Mucosa of descending colon (tissue), 3 donors: ENCODE measurements around the gene SIMC1. TPM values are rescaled to one million over a fixed set of nuclear protein-coding genes. Genes with fewer than 3 reads are reported as not detected.
"Not testable (repeated sequence)": the region's sequence is repeated elsewhere in the genome, so short reads cannot be mapped to it uniquely, and the experiment has no call there.

ENCODE experiments used
- ATAC-seq: fragments of 200-7000 bp; cut with Tn5 transposase; one replicate; pipeline ENCODE4 v1.9.1; 2020; ENCODE audit warnings: mild to moderate bottlenecking, moderate library complexity
- DNase-seq, 3 donors: peaks; one replicate each; pipeline ENCODE4 v3.0.0-alpha.2; 2020
- H3K36me3 ChIP-seq: fragments of 200-600 bp; one replicate; pipeline ENCODE4 v1.8.0; 2021; ENCODE audit warnings: low read depth, mild to moderate bottlenecking
- H3K4me1 ChIP-seq: fragments of 200-600 bp; one replicate; pipeline ENCODE4 v1.8.0; 2021; ENCODE audit warnings: low read depth, mild to moderate bottlenecking
- H3K4me3 ChIP-seq: fragments of 200-600 bp; one replicate; pipeline ENCODE4 v1.8.0; 2021; ENCODE audit warnings: mild to moderate bottlenecking
- H3K9me3 ChIP-seq: fragments of 200-600 bp; one replicate; pipeline ENCODE4 v1.8.0; 2021; ENCODE audit warnings: mild to moderate bottlenecking
- intact Hi-C, 2 donors: fragments of 100-400 bp; cut with DNase I in 1 of 2; cut with micrococcal nuclease in 1 of 2; formaldehyde crosslinking; loops; one replicate each; pipeline versions ENCODE4 v1.11.0 to v1.11.1; 2022; cut with DNase I, micrococcal nuclease
- total RNA-seq, 3 donors: library from RNA; stranded (reverse); fragmentation: NEBNext Ultra II Directional in 2 of 3; extraction: Animal tissue kit (Norgen Biotek cat#: 25700) in 2 of 3; gene quantifications; one replicate each; pipeline versions ENCODE4 v1.2.1 to v1.2.4, GENCODE V29; 2021 to 2023
- donor health status: DM: no; HTN: no; CAD: no; lungs with moderate emphysema.
- donor health status: DM: no; HTN: no; CAD: no.
- donor health status: DM: no; HTN: yes; CAD: no.

The SIMC1 gene
- total RNA-seq, 3 donors from 2014 or later, result 22.5 to 26.7 (median 26.0) TPM

GRCh38 chr5:176216393-176216916, 21.8 kb upstream of the SIMC1 start:
- H3K9me3 ChIP-seq, H3K36me3 ChIP-seq, intact Hi-C loops, H3K4me3 ChIP-seq, H3K4me1 ChIP-seq: not testable (repeated sequence)
- DNase-seq (peak; percentile 90 to 97 (median 91)), ATAC-seq (peak; percentile 98)

GRCh38 chr5:176217188-176217729, 21.0 kb upstream of the SIMC1 start:
- H3K4me3 ChIP-seq, DNase-seq, H3K4me1 ChIP-seq, H3K9me3 ChIP-seq, ATAC-seq, intact Hi-C loops, H3K36me3 ChIP-seq: not testable (repeated sequence)

- intact Hi-C loops, ATAC-seq, H3K36me3 ChIP-seq, DNase-seq, H3K4me3 ChIP-seq, H3K4me1 ChIP-seq, H3K9me3 ChIP-seq: not testable (repeated sequence)
Measured at GRCh38 chr5:176217764-176218163, 20.5 kb upstream of the SIMC1 start.

- H3K4me3 ChIP-seq, H3K9me3 ChIP-seq, DNase-seq, intact Hi-C loops, H3K36me3 ChIP-seq, ATAC-seq, H3K4me1 ChIP-seq: not testable (repeated sequence)
Measured at GRCh38 chr5:176222006-176222405, 16.2 kb upstream of the SIMC1 start.

DNA sequence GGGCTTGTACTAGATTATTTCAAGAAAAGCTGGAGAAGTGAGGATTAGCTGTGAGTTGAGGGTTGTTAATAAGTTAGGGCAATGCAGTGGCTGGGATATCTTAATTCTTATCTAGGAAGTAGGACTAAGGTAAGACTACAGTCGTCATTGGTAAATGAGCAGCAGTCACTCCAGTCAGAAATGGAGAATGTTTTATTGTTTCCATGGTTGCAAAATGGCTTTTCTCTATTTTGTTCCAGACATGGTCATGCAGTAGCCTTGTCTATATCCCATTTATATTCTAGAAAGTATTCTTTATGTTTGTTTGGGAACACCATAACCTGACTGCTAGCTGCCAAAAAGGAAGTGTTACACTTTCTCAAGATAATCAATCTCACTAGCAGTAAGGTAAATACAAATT, 9.9 kb upstream of the SIMC1 start:
- DNase-seq, intact Hi-C loops, H3K36me3 ChIP-seq, H3K4me1 ChIP-seq, H3K9me3 ChIP-seq, H3K4me3 ChIP-seq: not testable (repeated sequence)
- peak; percentile 96 for ATAC-seq

DNA sequence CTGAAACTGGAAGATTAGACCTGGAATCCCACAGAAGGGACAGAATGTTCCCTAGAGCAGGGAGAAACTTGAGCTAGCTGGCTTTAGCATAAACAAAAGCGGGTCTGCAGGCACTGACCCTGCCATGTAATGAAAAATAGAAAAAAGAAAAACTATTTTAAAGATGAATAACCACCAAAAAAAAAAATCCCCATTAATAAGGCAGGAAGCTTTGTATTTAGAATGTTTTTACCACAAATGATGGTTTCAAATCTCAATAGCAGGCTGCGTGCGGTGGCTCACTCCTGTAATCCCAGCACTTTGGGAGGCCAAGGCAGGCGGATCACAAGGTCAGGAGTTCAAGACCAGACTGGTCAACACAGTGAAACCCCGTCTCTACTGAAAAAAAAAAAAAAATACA, 5.0 kb upstream of the SIMC1 start:
- DNase-seq, intact Hi-C loops, H3K36me3 ChIP-seq, H3K9me3 ChIP-seq, ATAC-seq, H3K4me3 ChIP-seq, H3K4me1 ChIP-seq: not testable (repeated sequence)

DNA sequence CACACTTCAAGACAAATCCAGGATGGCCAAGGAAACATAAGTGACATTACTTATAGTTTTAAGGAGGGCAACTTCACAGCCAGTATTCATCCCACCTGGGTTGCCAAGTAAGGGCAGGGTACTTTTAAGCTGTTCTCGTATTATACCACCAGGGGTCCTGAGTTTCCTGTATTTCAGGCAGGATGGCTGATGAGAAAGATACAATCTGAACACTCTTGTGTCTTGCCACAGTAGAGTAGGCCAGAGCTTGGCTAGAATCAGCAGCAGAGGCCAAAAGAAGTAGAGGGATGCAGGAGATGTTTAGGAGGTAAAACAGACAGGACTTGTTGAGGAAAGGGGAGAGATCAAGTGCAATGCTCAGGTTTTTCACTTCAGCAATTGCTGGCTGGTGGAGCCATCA, 3.1 kb upstream of the SIMC1 start:
- H3K36me3 ChIP-seq, intact Hi-C loops, H3K4me1 ChIP-seq, H3K4me3 ChIP-seq, H3K9me3 ChIP-seq: not testable (repeated sequence)
- ATAC-seq (peak; percentile 28), DNase-seq (peak in 1 of 3 donors; percentile 23)

DNA sequence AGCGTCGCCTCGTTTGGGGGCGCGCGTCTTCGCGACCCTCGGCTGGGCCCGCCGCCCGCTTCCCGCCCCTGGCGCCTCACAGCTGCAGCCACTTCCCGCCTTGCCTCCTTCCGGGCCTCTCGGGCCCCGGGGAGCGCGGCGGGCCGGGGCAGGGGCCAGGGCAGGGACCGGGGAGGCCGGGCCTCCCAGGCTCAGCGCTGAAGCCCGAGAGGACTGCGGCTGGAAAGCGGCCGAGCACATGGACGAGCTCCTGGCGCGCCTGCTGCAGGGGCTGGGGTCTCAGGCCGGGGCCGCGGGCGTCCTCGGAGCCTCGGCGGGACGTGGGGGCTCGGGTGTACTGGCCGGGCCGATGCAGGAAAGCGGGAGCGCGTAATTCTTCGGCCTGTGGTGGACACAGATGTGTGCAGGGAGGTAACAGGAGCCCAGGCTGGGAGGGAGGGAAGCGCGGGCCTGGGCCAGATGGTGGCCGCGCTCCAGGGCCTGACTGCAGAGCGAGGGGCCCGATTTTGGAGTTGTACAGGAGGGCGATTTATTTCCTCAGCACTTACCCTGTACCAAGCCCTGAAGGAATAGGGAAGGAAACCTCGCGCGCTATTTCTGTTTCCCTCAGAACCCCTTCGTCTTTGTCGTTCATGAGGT, 540 bp downstream of the SIMC1 start:
- H3K4me3 ChIP-seq, H3K4me1 ChIP-seq, H3K9me3 ChIP-seq, intact Hi-C loops, DNase-seq, H3K36me3 ChIP-seq: not testable (repeated sequence)
- peak; percentile 65 for ATAC-seq

DNA sequence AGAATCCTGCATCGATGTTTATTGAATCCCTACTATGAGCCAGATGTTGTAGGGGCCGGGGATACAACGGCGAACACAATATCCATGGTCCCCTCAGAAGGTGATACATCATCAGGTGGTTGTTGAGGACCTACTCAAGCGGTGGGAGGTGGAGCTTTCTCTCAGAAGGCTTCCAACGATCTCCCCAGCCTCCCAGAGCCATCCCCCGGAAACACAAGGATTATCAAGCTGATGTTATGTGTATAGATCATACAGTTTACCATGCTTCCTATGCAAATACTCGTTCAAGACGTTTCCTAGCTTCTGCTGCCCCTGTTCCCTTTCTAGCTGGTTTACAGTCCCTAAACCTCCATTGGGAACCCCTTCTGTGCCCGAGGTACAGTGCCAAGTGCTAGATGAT, 1.1 kb downstream of the SIMC1 start:
- DNase-seq, H3K9me3 ChIP-seq, H3K4me3 ChIP-seq, H3K36me3 ChIP-seq, H3K4me1 ChIP-seq, intact Hi-C loops: not testable (repeated sequence)
- ATAC-seq, result peak; percentile 42

DNA sequence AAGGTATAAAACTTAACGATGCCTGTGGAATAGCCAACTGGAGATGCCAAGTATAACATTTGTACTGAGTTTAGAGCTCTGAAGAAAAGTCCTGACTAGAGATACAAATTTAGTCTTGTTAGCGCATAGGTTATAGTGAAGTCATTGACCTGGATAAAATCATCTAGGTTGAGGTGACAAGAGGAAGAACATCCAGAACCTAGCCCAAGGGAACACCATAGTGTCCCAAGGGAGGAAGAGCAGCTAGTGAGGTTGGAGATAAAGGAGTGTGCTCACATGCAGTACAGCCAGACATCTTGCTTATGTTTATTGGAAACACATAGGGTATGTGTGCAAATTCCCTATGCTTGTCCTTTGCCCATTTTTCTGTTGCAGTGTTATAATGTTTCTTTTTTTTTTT, 6.1 kb downstream of the SIMC1 start:
- H3K36me3 ChIP-seq, DNase-seq, ATAC-seq, H3K4me1 ChIP-seq, intact Hi-C loops, H3K4me3 ChIP-seq, H3K9me3 ChIP-seq: not testable (repeated sequence)

- H3K36me3 ChIP-seq, H3K4me1 ChIP-seq, intact Hi-C loops, H3K9me3 ChIP-seq, DNase-seq, ATAC-seq, H3K4me3 ChIP-seq: not testable (repeated sequence)
Measured at GRCh38 chr5:176245074-176245473, 6.8 kb downstream of the SIMC1 start.

GRCh38 chr5:176245489-176245888, 7.3 kb downstream of the SIMC1 start:
- H3K36me3 ChIP-seq, H3K4me1 ChIP-seq, intact Hi-C loops, H3K9me3 ChIP-seq, DNase-seq, H3K4me3 ChIP-seq: not testable (repeated sequence)
- ATAC-seq, result peak; percentile 64

DNA sequence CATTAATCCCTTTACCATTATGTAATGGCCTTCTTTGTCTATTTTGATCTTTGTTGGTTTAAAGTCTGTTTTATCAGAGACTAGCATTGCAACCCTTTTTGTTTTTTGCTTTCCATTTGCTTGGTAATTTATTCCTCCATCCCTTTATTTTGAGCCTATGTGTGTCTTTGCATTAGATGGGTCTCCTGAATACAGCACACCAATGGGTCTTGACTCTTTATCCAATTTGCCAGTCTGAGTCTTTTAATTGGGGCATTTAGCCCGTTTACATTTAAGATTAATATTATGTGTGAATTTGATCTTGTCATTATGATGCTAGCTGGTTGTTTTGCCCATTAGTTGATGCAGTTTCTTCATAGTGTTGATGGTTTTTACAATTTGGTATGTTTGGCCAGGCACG, 12.5 kb downstream of the SIMC1 start:
- H3K9me3 ChIP-seq, ATAC-seq, H3K4me1 ChIP-seq, H3K4me3 ChIP-seq, DNase-seq, intact Hi-C loops, H3K36me3 ChIP-seq: not testable (repeated sequence)

DNA sequence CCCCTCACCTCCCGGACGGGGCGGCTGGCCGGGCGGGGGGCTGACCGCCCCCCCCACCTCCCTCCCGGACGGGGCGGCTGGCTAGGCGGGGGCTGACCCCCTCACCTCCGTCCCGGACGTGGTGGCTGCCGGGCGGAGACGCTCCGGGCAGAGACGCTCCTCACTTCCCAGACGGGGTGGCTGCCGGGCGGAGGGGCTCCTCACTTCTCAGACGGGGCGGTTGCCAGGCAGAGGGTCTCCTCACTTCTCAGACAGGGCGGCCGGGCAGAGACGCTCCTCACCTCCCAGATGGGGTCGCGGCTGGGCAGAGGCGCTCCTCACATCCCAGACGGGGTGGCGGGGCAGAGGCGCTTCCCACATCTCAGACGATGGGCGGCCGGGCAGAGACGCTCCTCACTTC, 13.9 kb downstream of the SIMC1 start:
- ATAC-seq, H3K9me3 ChIP-seq, H3K4me1 ChIP-seq, intact Hi-C loops, H3K4me3 ChIP-seq, H3K36me3 ChIP-seq, DNase-seq: not testable (repeated sequence)
